Measurements from ENCODE around the gene GAREM2.

DNA sequence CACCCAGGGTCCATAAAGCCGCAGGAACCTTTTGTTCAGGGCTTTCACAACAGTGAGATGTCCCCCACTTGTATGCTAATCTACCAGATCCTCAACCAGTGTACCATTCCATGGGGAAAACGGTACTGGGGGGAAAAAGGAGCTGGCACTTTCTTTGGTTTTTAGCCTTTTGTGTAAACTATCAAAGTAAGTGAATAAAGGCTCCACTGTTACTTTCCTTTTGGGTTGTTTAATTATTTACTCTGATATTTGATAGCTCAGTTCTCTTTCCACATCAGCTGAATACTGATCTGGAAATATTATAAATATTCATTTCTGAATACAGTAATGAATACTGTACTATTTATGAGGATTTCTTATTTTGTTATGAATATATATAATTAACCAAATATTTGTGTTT is 51.2 kb downstream of the GAREM2 start:
- TF ChIP-seq, protein P1, sequence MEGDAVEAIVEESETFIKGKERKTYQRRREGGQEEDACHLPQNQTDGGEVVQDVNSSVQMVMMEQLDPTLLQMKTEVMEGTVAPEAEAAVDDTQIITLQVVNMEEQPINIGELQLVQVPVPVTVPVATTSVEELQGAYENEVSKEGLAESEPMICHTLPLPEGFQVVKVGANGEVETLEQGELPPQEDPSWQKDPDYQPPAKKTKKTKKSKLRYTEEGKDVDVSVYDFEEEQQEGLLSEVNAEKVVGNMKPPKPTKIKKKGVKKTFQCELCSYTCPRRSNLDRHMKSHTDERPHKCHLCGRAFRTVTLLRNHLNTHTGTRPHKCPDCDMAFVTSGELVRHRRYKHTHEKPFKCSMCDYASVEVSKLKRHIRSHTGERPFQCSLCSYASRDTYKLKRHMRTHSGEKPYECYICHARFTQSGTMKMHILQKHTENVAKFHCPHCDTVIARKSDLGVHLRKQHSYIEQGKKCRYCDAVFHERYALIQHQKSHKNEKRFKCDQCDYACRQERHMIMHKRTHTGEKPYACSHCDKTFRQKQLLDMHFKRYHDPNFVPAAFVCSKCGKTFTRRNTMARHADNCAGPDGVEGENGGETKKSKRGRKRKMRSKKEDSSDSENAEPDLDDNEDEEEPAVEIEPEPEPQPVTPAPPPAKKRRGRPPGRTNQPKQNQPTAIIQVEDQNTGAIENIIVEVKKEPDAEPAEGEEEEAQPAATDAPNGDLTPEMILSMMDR (IDR thresholded peaks at IDR 0.05), result no peak
- TF ChIP-seq POLR2A (IDR thresholded peaks at IDR 0.05), result no peak

Data from thyroid gland (tissue), 4 donors.